GM12878 (cell line): Measurements from ENCODE around the gene P4HA1.

Source experiments
- EP300 ChIP-seq, 2 experiments: fragments of 150-350 bp in 1 of 2; IDR thresholded peaks; 2 replicates each; pipeline ENCODE4 v1.6.1; 2011 to 2012; ENCODE audit warnings: low read depth in 2 of 2, low read length in 2 of 2, borderline replicate concordance in 1 of 2, improper control_type of control experiment in 1 of 2, inconsistent platforms in 1 of 2; ENCODE audit not compliant: control insufficient read depth in 1 of 2
- EZH2 ChIP-seq: IDR thresholded peaks from 2 replicates; pipeline ENCODE4 v1.6.1; 2012; ENCODE audit warnings: low read depth, mild to moderate bottlenecking, control low read depth, inconsistent platforms, low read length, borderline replicate concordance; ENCODE audit not compliant: control insufficient read depth
- MXI1 ChIP-seq: fragments of 150-350 bp; IDR thresholded peaks from 2 replicates; pipeline ENCODE4 v1.6.1; 2011; ENCODE audit warnings: low read depth, mild to moderate bottlenecking, inconsistent platforms, low read length, improper control_type of control experiment
- NR2F1 ChIP-seq: fragments of 450-650 bp; conservative IDR thresholded peaks from 2 replicates; pipeline ENCODE4 v1.6.1; 2017; ENCODE audit warnings: mild to moderate bottlenecking
- PBX3 ChIP-seq: IDR thresholded peaks from 2 replicates; pipeline ENCODE4 v1.6.1; 2011; ENCODE audit warnings: mild to moderate bottlenecking, low read depth, low read length, moderate library complexity; ENCODE audit not compliant: insufficient replicate concordance
- POLR2A ChIP-seq: IDR thresholded peaks from 2 replicates; pipeline ENCODE4 v1.6.1; 2011; ENCODE audit warnings: low read depth, mild to moderate bottlenecking, low read length
- POLR2AphosphoS2 ChIP-seq: IDR thresholded peaks from 2 replicates; pipeline ENCODE4 v1.6.1; 2011; ENCODE audit warnings: low read depth, mild to moderate bottlenecking, low read length, improper control_type of control experiment, moderate library complexity
- POLR2AphosphoS5 ChIP-seq: IDR thresholded peaks from 2 replicates; pipeline ENCODE4 v1.6.1; 2011; ENCODE audit warnings: mild to moderate bottlenecking, low read length, inconsistent platforms
- ZBTB33 ChIP-seq: fragments of 450-650 bp; IDR thresholded peaks from 2 replicates; pipeline ENCODE4 v1.6.1; 2017; ENCODE audit warnings: mild to moderate bottlenecking
- ZNF274 ChIP-seq: IDR thresholded peaks from one replicate; pipeline ENCODE4 v1.8.0; 2011; ENCODE audit not compliant: insufficient read length, insufficient read depth

GRCh38 chr10:73076360-73077183, 20.1 kb downstream of the P4HA1 start:
- TF ChIP-seq MXI1 (no peak), POLR2AphosphoS5 (no peak), EZH2 (no peak), EP300 (IDR thresholded peaks at IDR 0.05; ENCODE audit: borderline replicate concordance in 1 of 2, control insufficient read depth in 1 of 2, low read depth in 2 of 2, low read length in 2 of 2) (no peak), NR2F1 (no peak), PBX3 (no peak), ZNF274 (no peak), POLR2AphosphoS2 (no peak), ZBTB33 (no peak), POLR2A (no peak)
